Activated CD8-positive, alpha-beta memory T cell treated with anti-CD3 and anti-CD28 coated beads for 36 hours (primary cell): Measurements from ENCODE around the gene IRX3. TPM values are rescaled to one million over a fixed set of nuclear protein-coding genes. Genes with fewer than 3 reads are reported as not detected.

Experiments
- CTCF ChIA-PET: fragments of 350-600 bp; sonication (Branson Sonifier 250); formaldehyde crosslinking; loops from one replicate; lab custom pipeline; 2021; ENCODE audit warnings: antibody characterized with exemption; lab: Charles Lee
- POLR2A ChIA-PET: fragments of 350-600 bp; sonication (Branson Sonifier 250); formaldehyde crosslinking; loops from one replicate; lab custom pipeline; 2021; ENCODE audit warnings: antibody characterized with exemption; lab: Charles Lee
- total RNA-seq, 2 experiments: library from RNA; stranded (reverse); gene quantifications; one replicate each; pipeline ENCODE4 v1.2.3, GENCODE V29; 2021

The IRX3 gene
- total RNA-seq, 2 experiments from 2014 or later: not detected

DNA sequence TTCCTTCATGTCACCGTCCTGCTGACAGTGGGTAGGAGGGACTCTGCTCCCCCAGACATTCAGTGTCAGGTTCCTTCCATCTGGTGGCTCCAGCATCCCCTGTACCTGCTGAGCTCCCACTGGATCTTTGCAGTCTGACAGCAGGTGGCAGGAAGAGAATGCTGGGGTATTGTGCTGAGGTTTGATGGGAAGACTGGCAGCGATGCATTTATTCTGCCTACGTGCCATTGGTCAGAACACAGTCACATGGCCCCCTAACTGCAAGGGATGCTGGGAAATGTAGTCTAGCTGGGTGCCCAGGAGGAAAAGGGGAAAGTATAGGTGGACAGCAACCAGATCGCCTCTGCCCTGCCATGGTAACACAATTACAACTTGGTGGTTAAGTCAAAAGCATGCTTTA is 44.4 kb downstream of the IRX3 start:
- ChIA-PET CTCF (no interaction called here), POLR2A (no interaction called here)

DNA sequence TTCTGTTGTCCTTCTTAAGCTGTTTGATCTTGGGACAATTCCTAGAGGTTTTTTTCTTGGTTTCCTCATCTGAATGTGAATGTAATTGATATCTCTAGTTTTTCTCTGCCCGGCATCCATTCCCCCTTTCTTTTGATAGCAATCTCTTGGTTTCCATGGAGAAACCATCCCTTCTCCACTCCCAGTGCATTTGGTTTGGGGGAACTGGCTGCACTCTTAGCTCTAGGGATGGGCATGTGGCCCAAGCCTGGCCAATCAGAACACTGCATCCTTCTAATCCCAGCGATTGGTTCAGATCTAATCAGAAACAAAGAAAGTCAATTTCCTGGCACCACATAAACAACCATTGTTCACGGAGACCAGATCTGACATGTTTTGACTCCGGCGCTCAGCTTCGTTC is 45.1 kb downstream of the IRX3 start:
- CTCF ChIA-PET: no interaction called here
- POLR2A ChIA-PET: no interaction called here

- ChIA-PET POLR2A (no interaction called here), CTCF (interaction anchor here (0.6 kb wide), 1 partner anchor 26 kb away, joined by 3 read pairs; no protein-coding TSS in a partner anchor)
These were observed 46.1 kb downstream of the IRX3 start for GRCh38 chr16:54240271-54241129.

- ChIA-PET POLR2A (no interaction called here), CTCF (no interaction called here)
These were observed 47.1 kb downstream of the IRX3 start for GRCh38 chr16:54239456-54239855.

DNA sequence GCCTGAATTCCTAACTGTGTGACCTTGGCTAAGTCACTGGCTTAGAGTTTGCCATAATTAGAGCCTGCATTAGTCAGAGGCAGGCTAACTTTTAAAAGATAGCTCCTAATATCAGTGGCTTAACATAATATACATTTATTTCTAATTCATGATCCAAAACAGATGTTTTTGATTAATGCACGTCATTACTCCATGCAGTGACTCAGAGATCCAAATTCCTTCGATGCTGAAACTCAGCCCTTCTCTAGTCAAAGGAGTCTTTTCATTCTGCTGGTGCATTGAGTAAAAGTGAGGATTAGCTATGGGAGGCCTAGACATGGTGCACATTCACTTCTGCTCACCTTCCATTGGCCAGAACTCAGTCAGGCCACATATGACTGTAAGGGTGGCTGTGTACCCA is 49.8 kb downstream of the IRX3 start:
- POLR2A ChIA-PET: no interaction called here
- CTCF ChIA-PET: no interaction called here

GRCh38 chr16:54233615-54234014 is 53.0 kb downstream of the IRX3 start:
- CTCF ChIA-PET: no interaction called here
- POLR2A ChIA-PET: no interaction called here
